Left ventricle myocardium superior (tissue), 1 donor: ENCODE measurements around the gene EIF5A. TPM values are rescaled to one million over a fixed set of nuclear protein-coding genes. Genes with fewer than 3 reads are reported as not detected.

ENCODE experiments used
- ATAC-seq: fragments of 200-7000 bp; cut with Tn5 transposase; one replicate; pipeline ENCODE4 v1.9.1; 2020; ENCODE audit warnings: mild to moderate bottlenecking, moderate library complexity
- DNase-seq: peaks from one replicate; pipeline ENCODE4 v3.0.0-alpha.2; 2020
- intact Hi-C: fragments of 100-400 bp; cut with micrococcal nuclease; formaldehyde crosslinking; loops from one replicate; pipeline ENCODE4 v1.11.0; 2022
- total RNA-seq: library from RNA; stranded (reverse); fragmentation: NEBNext Ultra II Directional; extraction: Animal tissue kit (Norgen Biotek cat#: 25700); gene quantifications from one replicate; pipeline ENCODE4 v1.2.1, GENCODE V29; 2021
- donor health status: DM: no; HTN: yes; CAD: no; lungs with severe emphysema.

The EIF5A gene
- total RNA-seq, 1 donor from 2014 or later, result 311 TPM

GRCh38 chr17:7309628-7310027 is 2.2 kb downstream of the EIF5A start:
- DNase-seq (no peak), ATAC-seq (no peak)
- intact Hi-C loops, result no loop called here

GRCh38 chr17:7311110-7311705 is 3.8 kb downstream of the EIF5A start:
- intact Hi-C loops, result no loop called here
- no peak for DNase-seq

GRCh38 chr17:7312432-7313087 is 5.1 kb downstream of the EIF5A start:
- ATAC-seq (no peak), DNase-seq (no peak)
- intact Hi-C loops, result no loop called here

More at GRCh38 chr17:7311110-7311705, 3.8 kb downstream of the EIF5A start:
- no peak for ATAC-seq

- intact Hi-C loops, result no loop called here
- ATAC-seq (no peak), DNase-seq (no peak)
These were observed 5.9 kb downstream of the EIF5A start for GRCh38 chr17:7313088-7313889.

- intact Hi-C loops, result no loop called here
- no peak for DNase-seq
- ATAC-seq, result no peak
These were observed 6.7 kb downstream of the EIF5A start for GRCh38 chr17:7313890-7314718.

GRCh38 chr17:7314719-7315569 is 7.5 kb downstream of the EIF5A start, which contains the start of gene GPS2:
GPS2 (minus strand) TSS chr17:7315360; CDS start chr17:7315052, 308 bp downstream.
- ATAC-seq (peak; percentile 89), DNase-seq (peak; percentile 96)
- intact Hi-C loops, result no loop called here

- no peak for DNase-seq
- peak; percentile 6 for ATAC-seq
- intact Hi-C loops, result no loop called here
These were observed 8.3 kb downstream of the EIF5A start for GRCh38 chr17:7315570-7316235.

- DNase-seq, result no peak
- ATAC-seq, result no peak
- intact Hi-C loops, result no loop called here
These were observed 9.9 kb downstream of the EIF5A start for GRCh38 chr17:7317161-7317803.

- ATAC-seq (no peak), DNase-seq (no peak)
- intact Hi-C loops, result no loop called here
These were observed 10.9 kb downstream of the EIF5A start for GRCh38 chr17:7318121-7318860.

GRCh38 chr17:7321466-7321865 is 14.0 kb downstream of the EIF5A start:
- no peak for DNase-seq
- ATAC-seq, result no peak
- intact Hi-C loops, result no loop called here

GRCh38 chr17:7322520-7323194 is 15.2 kb downstream of the EIF5A start:
- DNase-seq (no peak), ATAC-seq (no peak)
- intact Hi-C loops, result no loop called here

GRCh38 chr17:7323731-7324437 is 16.5 kb downstream of the EIF5A start:
- DNase-seq (peak; percentile 72), ATAC-seq (peak; percentile 20)
- intact Hi-C loops, result no loop called here

- ATAC-seq, result no peak
- no peak for DNase-seq
- intact Hi-C loops, result no loop called here
These were observed 17.0 kb downstream of the EIF5A start for GRCh38 chr17:7324438-7324779.

GRCh38 chr17:7325031-7325528 is 17.7 kb downstream of the EIF5A start:
- intact Hi-C loops, result no loop called here
- DNase-seq, result no peak
- ATAC-seq, result no peak

GRCh38 chr17:7326186-7326585 is 18.8 kb downstream of the EIF5A start:
- no peak for ATAC-seq
- no peak for DNase-seq
- intact Hi-C loops, result no loop called here

GRCh38 chr17:7327056-7327455 is 19.6 kb downstream of the EIF5A start:
- no peak for DNase-seq
- intact Hi-C loops, result no loop called here
- no peak for ATAC-seq
